ENCODE data around the gene CBLN3. TPM values are rescaled to one million over a fixed set of nuclear protein-coding genes. Genes with fewer than 3 reads are reported as not detected.
"Not testable (repeated sequence)": the region's sequence is repeated elsewhere in the genome, so short reads cannot be mapped to it uniquely, and the experiment has no call there.

CBLN3 gene
- 0.81 and 2.2 TPM in 2 replicates for total RNA-seq (2014; rRNA removed; shearing (Covaris generic); ENCODE audit: low replicate concordance)

GRCh38 chr14:24429395-24430142, at the start of gene CBLN3, which contains the start of gene KHNYN:
CBLN3 (minus strand) TSS chr14:24429668; CDS start chr14:24429054, 614 bp downstream.
KHNYN (plus strand) TSS chr14:24429954; CDS start chr14:24430731, 777 bp downstream.
- in situ Hi-C loops (cut with HindIII; ENCODE audit: low pct_unique_long_range_greater_than_20kb, low sequenced_read_pairs): loop anchor here (10.0 kb wide), 1 partner anchor 95 kb away; the partner anchor contains the start of genes ADCY4 and RIPK3
- peak; percentile 82 for DNase-seq (ENCODE audit: low read depth)

- in situ Hi-C loops (cut with HindIII; ENCODE audit: low pct_unique_long_range_greater_than_20kb, low sequenced_read_pairs): no loop called here
- no peak for DNase-seq (ENCODE audit: low read depth)
Observed at GRCh38 chr14:24475261-24475660, 45.8 kb upstream of the CBLN3 start.

GRCh38 chr14:24473211-24473610, 43.7 kb upstream of the CBLN3 start:
- in situ Hi-C loops (cut with HindIII; ENCODE audit: low pct_unique_long_range_greater_than_20kb, low sequenced_read_pairs): no loop called here
- DNase-seq (ENCODE audit: low read depth): no peak

GRCh38 chr14:24470450-24470849, 41.0 kb upstream of the CBLN3 start:
- in situ Hi-C loops (cut with HindIII; ENCODE audit: low pct_unique_long_range_greater_than_20kb, low sequenced_read_pairs); DNase-seq (ENCODE audit: low read depth): not testable (repeated sequence)

- in situ Hi-C loops (cut with HindIII; ENCODE audit: low pct_unique_long_range_greater_than_20kb, low sequenced_read_pairs): no loop called here
- no peak for DNase-seq (ENCODE audit: low read depth)
Observed at GRCh38 chr14:24465805-24466204, 36.3 kb upstream of the CBLN3 start.

- no peak for DNase-seq (ENCODE audit: low read depth)
- in situ Hi-C loops (cut with HindIII; ENCODE audit: low pct_unique_long_range_greater_than_20kb, low sequenced_read_pairs): no loop called here
Observed at GRCh38 chr14:24465368-24465767, 35.9 kb upstream of the CBLN3 start.

- DNase-seq (ENCODE audit: low read depth): no peak
- in situ Hi-C loops (cut with HindIII; ENCODE audit: low pct_unique_long_range_greater_than_20kb, low sequenced_read_pairs): no loop called here
Observed at GRCh38 chr14:24463884-24464785, 34.7 kb upstream of the CBLN3 start.

- in situ Hi-C loops (cut with HindIII; ENCODE audit: low pct_unique_long_range_greater_than_20kb, low sequenced_read_pairs): no loop called here
Observed at GRCh38 chr14:24463017-24463883, 33.8 kb upstream of the CBLN3 start.

GRCh38 chr14:24461336-24461735, 31.9 kb upstream of the CBLN3 start:
- in situ Hi-C loops (cut with HindIII; ENCODE audit: low pct_unique_long_range_greater_than_20kb, low sequenced_read_pairs): no loop called here
- DNase-seq (ENCODE audit: low read depth): no peak

More at GRCh38 chr14:24463017-24463883, 33.8 kb upstream of the CBLN3 start:
- DNase-seq (ENCODE audit: low read depth): no peak

- in situ Hi-C loops (cut with HindIII; ENCODE audit: low pct_unique_long_range_greater_than_20kb, low sequenced_read_pairs): no loop called here
- DNase-seq (ENCODE audit: low read depth): no peak
Observed at GRCh38 chr14:24459331-24459730, 29.9 kb upstream of the CBLN3 start.

- DNase-seq (ENCODE audit: low read depth): no peak
- in situ Hi-C loops (cut with HindIII; ENCODE audit: low pct_unique_long_range_greater_than_20kb, low sequenced_read_pairs): no loop called here
Observed at GRCh38 chr14:24458736-24459135, 29.3 kb upstream of the CBLN3 start.

- in situ Hi-C loops (cut with HindIII; ENCODE audit: low pct_unique_long_range_greater_than_20kb, low sequenced_read_pairs): no loop called here
- no peak for DNase-seq (ENCODE audit: low read depth)
Observed at GRCh38 chr14:24456980-24457379, 27.5 kb upstream of the CBLN3 start.

- in situ Hi-C loops (cut with HindIII; ENCODE audit: low pct_unique_long_range_greater_than_20kb, low sequenced_read_pairs); DNase-seq (ENCODE audit: low read depth): not testable (repeated sequence)
Observed at GRCh38 chr14:24450828-24451227, 21.4 kb upstream of the CBLN3 start.

GRCh38 chr14:24443053-24443665, 13.7 kb upstream of the CBLN3 start:
- in situ Hi-C loops (cut with HindIII; ENCODE audit: low pct_unique_long_range_greater_than_20kb, low sequenced_read_pairs): no loop called here
- no peak for DNase-seq (ENCODE audit: low read depth)

GRCh38 chr14:24442240-24443052, 13.0 kb upstream of the CBLN3 start, which contains the start of gene SDR39U1:
SDR39U1 (minus strand) TSS chr14:24442776; CDS start chr14:24442769, 7 bp downstream.
- in situ Hi-C loops (cut with HindIII; ENCODE audit: low pct_unique_long_range_greater_than_20kb, low sequenced_read_pairs): no loop called here

GRCh38 chr14:24441904-24442239, 12.4 kb upstream of the CBLN3 start:
- no peak for DNase-seq (ENCODE audit: low read depth)
- in situ Hi-C loops (cut with HindIII; ENCODE audit: low pct_unique_long_range_greater_than_20kb, low sequenced_read_pairs): no loop called here

More at GRCh38 chr14:24442240-24443052, 13.0 kb upstream of the CBLN3 start, which contains the start of gene SDR39U1:
- peak; percentile 97 for DNase-seq (ENCODE audit: low read depth)

- in situ Hi-C loops (cut with HindIII; ENCODE audit: low pct_unique_long_range_greater_than_20kb, low sequenced_read_pairs): no loop called here
- no peak for DNase-seq (ENCODE audit: low read depth)
Observed at GRCh38 chr14:24441485-24441884, 12.0 kb upstream of the CBLN3 start.
